Measurements from ENCODE around the gene CNN3.

DNA sequence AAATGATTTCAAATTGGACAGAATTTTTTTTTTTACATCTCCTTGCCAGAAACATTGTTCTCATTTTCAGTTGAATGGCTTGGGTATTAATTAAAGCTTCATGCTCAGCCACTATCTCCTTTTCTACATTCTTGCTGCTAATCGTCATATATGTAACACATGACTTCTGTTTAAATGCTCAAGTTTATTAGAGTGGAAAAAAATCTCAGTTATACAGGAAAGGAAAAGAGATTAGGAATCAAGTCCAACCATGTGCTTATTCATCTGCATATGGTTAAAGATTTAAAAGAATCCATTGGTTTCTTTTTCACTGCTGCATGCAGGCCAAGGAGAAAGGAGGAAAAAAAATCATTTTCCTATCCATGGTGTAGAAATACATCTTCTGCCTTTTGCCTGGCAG lies 47.3 kb upstream of the CNN3 start:
- no peak for TF ChIP-seq POLR2AphosphoS5 (IDR thresholded peaks at IDR 0.05)
- no peak for TF ChIP-seq POLR2A (IDR thresholded peaks at IDR 0.05)
- TF ChIP-seq, protein P1, sequence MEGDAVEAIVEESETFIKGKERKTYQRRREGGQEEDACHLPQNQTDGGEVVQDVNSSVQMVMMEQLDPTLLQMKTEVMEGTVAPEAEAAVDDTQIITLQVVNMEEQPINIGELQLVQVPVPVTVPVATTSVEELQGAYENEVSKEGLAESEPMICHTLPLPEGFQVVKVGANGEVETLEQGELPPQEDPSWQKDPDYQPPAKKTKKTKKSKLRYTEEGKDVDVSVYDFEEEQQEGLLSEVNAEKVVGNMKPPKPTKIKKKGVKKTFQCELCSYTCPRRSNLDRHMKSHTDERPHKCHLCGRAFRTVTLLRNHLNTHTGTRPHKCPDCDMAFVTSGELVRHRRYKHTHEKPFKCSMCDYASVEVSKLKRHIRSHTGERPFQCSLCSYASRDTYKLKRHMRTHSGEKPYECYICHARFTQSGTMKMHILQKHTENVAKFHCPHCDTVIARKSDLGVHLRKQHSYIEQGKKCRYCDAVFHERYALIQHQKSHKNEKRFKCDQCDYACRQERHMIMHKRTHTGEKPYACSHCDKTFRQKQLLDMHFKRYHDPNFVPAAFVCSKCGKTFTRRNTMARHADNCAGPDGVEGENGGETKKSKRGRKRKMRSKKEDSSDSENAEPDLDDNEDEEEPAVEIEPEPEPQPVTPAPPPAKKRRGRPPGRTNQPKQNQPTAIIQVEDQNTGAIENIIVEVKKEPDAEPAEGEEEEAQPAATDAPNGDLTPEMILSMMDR (IDR thresholded peaks at IDR 0.05): no peak

Data from breast epithelium (tissue), 3 donors.